DMS 273 (cell line): ENCODE results near the gene AQP6.
A peak's percentile ranks its signal among the peaks of the same experiment; 100 is the strongest.
"Not testable (repeated sequence)": the region's sequence is repeated elsewhere in the genome, so short reads cannot be mapped to it uniquely, and the experiment has no call there.

Experiments
- DNase-seq: peaks from one replicate; lab custom pipeline; 2025; ENCODE audit not compliant: unreplicated experiment; lab: John Stamatoyannopoulos, UW

The AQP6 gene

GRCh38 chr12:49969027-49969426 is 3.7 kb upstream of the AQP6 start:
- no peak for DNase-seq

- no peak for DNase-seq
Measured at GRCh38 chr12:49969651-49970429, 2.9 kb upstream of the AQP6 start.

- no peak for DNase-seq
Measured at GRCh38 chr12:49970658-49971057, 2.1 kb upstream of the AQP6 start.

- no peak for DNase-seq
Measured at GRCh38 chr12:49971141-49971540, 1.6 kb upstream of the AQP6 start.

- no peak for DNase-seq
Measured at GRCh38 chr12:49972129-49972528, 618 bp upstream of the AQP6 start.

GRCh38 chr12:49973361-49973830 is 649 bp downstream of the AQP6 start:
- no peak for DNase-seq

- peak; percentile 43 for DNase-seq
Measured at GRCh38 chr12:49974231-49974675, 1.5 kb downstream of the AQP6 start.

GRCh38 chr12:49974677-49975317 is 2.0 kb downstream of the AQP6 start:
- no peak for DNase-seq

GRCh38 chr12:49975318-49975761 is 2.6 kb downstream of the AQP6 start:
- DNase-seq: no peak

GRCh38 chr12:49976557-49976956 is 3.8 kb downstream of the AQP6 start:
- no peak for DNase-seq

- no peak for DNase-seq
Measured at GRCh38 chr12:49978125-49978524, 5.4 kb downstream of the AQP6 start.

GRCh38 chr12:49979016-49979586 is 6.4 kb downstream of the AQP6 start:
- peak; percentile 67 for DNase-seq

GRCh38 chr12:49979791-49980190 is 7.0 kb downstream of the AQP6 start:
- DNase-seq: no peak

- no peak for DNase-seq
Measured at GRCh38 chr12:49980501-49981349, 8.0 kb downstream of the AQP6 start.

- no peak for DNase-seq
Measured at GRCh38 chr12:49982246-49983087, 9.7 kb downstream of the AQP6 start.

GRCh38 chr12:49983892-49984291 is 11.1 kb downstream of the AQP6 start:
- DNase-seq: peak; percentile 89

- peak; percentile 61 for DNase-seq
Measured at GRCh38 chr12:49984476-49985359, 12.0 kb downstream of the AQP6 start.

GRCh38 chr12:49985981-49986380 is 13.2 kb downstream of the AQP6 start:
- no peak for DNase-seq

- DNase-seq: not testable (repeated sequence)
Measured at GRCh38 chr12:49986476-49986875, 13.7 kb downstream of the AQP6 start.
